Measurements from ENCODE around the gene ITGA1.

Gene ITGA1

GRCh38 chr5:52875827-52876226 lies 88.1 kb downstream of the ITGA1 start:
- DNase-seq: no peak

DNA sequence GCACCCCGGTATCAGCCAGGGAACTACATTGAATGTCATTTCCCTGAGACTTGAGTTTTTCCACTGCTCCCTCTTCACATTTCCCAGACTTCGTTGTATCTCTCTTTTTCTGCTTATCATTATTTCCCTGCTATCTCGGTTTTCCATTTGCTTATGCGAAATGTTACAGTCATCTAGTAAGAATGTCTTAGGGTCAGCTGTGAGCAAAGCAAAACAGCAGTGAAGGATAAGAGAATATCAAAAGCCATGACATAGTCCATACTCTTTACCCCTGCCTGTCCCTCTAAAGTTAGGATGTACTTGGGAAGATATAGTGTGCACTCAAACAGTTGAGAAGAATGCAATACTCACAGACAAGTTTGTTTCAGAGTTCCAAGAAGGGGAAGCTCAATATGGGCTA lies 88.7 kb downstream of the ITGA1 start:
- DNase-seq: no peak

DNA sequence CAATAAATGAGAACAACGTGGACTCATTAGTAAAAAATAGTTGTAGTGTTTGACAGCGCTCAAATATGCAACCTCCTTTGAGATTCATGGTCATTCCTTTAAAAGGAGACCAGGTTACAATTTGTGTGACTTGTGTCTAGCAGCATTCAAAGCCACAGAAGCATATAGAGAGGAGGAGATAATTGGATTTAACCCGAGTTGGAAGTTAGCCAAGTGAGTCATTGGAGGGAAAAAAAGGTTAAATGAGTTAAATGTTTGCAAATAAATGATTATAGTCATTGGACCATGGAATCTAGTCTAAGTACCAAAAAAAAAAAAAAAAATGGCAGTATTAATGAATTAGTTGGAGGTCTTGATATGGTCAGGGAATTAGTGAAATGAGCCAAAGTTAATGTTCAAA lies 90.9 kb downstream of the ITGA1 start:
- no peak for DNase-seq

- DNase-seq: no peak
Observed at GRCh38 chr5:52880541-52880940, 92.8 kb downstream of the ITGA1 start.

DNA sequence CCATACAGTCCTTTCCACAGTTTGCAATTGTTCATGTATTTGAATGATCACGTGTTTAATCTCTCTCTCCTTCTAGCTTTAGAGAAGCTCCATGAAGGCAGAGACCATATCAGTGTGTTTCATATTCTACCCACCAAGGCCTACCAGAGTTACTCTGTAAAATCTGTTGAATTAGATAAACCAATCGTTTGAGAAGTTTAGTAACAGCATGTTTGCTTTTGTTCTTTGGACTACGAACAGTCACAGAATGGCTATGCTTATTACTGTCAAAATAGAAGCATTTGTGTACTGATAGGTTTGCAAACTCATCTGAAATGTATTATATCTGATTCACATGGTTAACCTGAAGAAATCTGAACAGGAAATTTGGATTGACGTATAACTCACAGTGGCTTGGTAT lies 93.8 kb downstream of the ITGA1 start:
- DNase-seq: no peak

DNA sequence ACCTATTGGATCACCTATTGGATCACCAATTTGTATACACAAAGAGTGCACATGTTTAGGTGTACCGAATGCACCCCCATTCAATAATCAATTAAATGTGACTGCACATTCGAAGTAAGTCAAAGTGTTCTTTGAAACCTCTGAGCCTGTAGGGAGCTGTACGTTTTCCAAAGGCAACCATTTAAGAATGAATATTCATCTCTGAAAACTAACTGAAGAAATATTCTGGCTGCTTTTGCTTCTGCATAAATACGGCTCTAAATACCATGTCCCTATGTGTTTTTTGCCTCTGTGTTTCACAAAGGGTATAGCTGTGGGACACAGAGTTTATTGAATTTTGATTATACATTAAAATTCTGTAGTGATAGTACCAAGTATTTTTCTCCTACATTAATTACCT lies 95.4 kb downstream of the ITGA1 start:
- no peak for DNase-seq

- DNase-seq: no peak
Observed at GRCh38 chr5:52884453-52884852, 96.7 kb downstream of the ITGA1 start.

DNA sequence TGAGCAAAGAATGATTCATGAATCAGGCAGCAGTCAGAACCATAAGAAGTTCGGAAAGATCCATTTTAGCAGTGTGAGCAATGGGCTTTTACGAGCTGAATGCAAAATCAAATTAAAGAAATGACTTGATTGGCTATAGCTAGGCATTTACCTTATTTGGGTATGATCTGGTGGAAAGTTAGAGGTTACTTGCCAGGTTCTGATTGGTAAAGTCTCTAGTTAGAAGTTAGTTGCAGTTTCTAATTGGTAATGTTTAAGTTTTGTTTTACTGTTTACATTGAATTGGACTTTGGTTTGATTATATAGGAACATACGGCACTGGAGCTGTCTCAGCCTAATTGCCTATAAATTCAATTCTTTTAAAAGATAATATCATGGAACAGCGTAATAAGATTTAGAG lies 97.9 kb downstream of the ITGA1 start:
- no peak for DNase-seq

DNA sequence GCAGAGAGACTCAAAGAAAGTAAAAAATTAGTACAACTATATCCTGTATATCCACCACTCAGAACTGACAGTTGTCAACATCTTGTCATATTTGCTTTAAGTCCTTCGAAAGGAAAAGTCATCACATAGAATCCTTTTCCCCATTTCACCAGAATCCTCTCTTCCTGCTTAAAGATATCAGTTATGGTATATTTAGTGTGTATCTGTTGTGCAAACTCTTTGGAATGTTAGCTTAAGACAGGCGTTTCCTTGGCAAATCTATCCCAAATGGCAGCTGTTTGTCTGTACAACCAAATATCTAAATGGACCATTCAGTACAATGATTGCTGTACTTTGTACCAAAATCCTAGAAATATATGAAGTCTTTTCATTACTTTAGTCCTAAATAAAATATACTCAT lies 98.5 kb downstream of the ITGA1 start:
- DNase-seq: no peak

- no peak for DNase-seq
Observed at GRCh38 chr5:52887066-52887465, 99.3 kb downstream of the ITGA1 start.

- DNase-seq: no peak
Observed at GRCh38 chr5:52888363-52888762, 100.6 kb downstream of the ITGA1 start.

GRCh38 chr5:52892242-52892878 lies 104.6 kb downstream of the ITGA1 start:
- DNase-seq: no peak

GRCh38 chr5:52893105-52893504 lies 105.4 kb downstream of the ITGA1 start:
- DNase-seq: peak; percentile 34

DNA sequence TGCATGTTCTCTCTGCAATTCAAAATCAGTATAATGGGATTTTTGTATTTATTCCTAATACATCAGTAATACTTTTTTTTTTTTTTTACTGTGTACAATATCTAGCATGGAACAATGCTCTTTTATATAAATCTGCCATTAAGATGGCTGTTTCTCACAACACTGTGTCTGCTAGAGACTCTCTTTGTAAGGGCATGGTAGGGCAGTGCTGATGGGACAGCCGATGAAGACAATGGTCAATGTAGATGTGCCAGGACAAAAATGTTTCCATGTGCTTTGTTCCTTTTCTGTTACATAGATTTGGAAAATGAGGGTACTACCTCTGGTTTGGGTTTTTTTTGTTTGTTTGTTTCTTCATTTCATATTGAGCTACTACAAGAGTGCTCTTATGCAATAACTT lies 106.1 kb downstream of the ITGA1 start:
- no peak for DNase-seq

DNA sequence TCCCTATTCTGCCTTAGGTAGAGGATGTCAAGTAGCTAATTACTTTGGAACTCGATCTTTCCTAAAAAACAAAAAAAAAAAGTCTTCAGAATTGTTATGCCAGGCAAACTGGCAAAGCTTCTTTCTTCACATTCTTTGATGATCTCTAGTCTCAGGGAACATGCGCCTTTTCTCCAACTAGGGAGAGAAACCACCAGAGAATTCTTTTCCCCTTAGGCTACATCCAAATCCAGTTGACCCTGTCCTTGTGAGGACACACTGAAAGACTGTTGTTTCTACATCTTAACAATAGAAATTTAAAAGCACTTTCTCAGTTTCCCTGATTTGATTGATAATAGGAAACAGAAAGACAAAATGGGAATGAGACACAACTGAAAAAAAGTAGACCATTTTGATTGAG lies 106.7 kb downstream of the ITGA1 start:
- no peak for DNase-seq

- no peak for DNase-seq
Observed at GRCh38 chr5:52895075-52895474, 107.4 kb downstream of the ITGA1 start.

DNA sequence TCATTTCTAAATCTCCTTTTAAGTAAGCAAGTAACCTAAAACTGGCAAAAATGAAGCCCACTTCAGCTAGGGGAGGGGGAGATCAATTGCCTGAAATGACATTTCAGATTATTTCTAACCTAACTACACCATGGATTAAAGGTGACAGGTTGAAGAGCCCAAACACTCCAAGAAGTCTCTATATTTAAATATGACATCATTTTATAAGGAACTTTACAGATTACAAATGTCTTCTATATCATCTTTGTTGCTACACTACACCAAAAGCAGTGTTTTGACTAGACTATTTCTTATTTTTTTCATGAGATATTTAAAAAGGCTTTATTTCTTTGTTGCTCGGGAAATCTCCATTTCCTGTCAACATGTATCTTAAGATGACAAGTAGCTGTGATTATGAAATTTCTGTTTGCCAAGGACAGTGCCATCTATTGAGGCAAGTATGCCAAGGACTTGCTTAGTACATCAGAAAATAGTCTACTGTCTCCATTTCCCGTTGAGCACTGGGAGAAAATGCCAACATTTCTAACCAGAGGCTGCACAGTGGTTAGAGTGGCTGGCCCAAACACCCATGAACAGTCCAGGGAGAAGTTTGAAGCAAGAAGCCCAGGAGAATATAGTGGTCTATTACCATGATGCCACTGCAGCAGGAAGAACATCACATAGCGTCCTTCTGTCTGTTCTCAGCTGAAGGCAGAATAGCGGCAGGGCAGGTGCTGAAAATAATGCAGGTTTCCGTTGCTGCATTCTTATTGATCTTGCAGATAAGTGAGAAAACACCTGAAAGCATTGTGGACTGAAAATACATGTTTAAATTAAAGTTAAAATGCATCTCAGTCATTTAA lies 108.1 kb downstream of the ITGA1 start:
- DNase-seq: no peak

DNA sequence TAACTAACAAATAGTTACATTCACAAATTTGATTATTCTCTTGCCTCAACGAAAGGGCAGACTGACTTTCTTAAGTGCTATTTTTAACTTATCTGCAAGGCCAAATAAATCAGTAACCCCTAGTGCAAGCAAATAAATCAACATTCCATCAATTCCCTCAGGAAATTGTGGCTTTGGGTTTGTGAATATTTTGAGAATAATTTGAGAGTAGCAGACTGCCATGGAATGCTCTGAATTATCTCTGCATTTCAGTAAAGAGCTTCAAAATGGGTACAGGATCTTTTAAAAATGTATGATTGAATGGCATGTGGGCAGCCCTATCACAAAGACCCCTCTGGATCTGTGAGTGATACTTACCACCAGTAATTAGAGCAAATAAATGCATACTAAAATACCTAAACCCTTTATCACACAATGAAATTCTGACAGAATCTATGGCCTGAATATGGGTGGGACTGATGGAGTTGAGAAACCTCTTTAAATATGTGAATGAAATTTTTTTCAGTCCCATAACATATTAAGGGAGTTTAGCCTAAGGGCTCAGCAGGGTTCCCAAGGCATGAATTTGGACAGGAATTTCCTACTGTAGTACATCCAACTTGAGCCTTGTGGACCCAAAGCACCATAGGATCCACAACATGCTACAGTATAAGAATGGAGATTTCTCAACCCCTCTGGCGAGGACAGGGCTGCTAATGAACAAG lies 109.0 kb downstream of the ITGA1 start:
- DNase-seq: no peak

- no peak for DNase-seq
Observed at GRCh38 chr5:52897238-52897614, 109.5 kb downstream of the ITGA1 start.

GRCh38 chr5:52898961-52899680 lies 111.4 kb downstream of the ITGA1 start:
- DNase-seq: no peak

- DNase-seq: no peak
Observed at GRCh38 chr5:52903142-52903541, 115.4 kb downstream of the ITGA1 start.

- no peak for DNase-seq
Observed at GRCh38 chr5:52906343-52906742, 118.6 kb downstream of the ITGA1 start.

DNA sequence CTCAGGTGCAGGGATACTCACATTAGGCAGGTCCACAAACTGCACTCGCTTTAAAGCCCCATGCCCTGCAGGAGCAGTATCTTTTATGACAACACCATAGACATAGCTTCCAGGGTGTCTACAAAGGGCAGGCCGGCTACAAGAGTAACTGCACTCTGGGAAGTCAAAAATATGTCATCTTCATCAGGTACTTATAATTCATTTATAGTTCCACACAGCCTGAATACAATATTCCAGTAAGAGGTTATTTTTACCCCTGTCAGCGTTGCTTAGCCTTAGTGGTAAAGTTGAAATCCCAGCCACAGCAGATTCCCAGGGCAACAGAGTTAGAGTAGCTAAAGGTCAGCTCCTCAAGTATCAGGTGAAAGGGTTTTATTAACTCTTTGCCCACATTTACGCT lies 119.1 kb downstream of the ITGA1 start:
- DNase-seq: no peak
